ENCODE data around the gene ABI1. TPM values are rescaled to one million over a fixed set of nuclear protein-coding genes. Genes with fewer than 3 reads are reported as not detected.
A peak's percentile ranks its signal among the peaks of the same experiment; 100 is the strongest.
"Not testable (repeated sequence)": the region's sequence is repeated elsewhere in the genome, so short reads cannot be mapped to it uniquely, and the experiment has no call there.

Gene ABI1
- total and polyA plus RNA-seq, 2 of the 13 experiments (the other 11 are each of a cell fraction or from before 2014, with no cell fraction given) = 20.9 to 22.9 TPM

DNA sequence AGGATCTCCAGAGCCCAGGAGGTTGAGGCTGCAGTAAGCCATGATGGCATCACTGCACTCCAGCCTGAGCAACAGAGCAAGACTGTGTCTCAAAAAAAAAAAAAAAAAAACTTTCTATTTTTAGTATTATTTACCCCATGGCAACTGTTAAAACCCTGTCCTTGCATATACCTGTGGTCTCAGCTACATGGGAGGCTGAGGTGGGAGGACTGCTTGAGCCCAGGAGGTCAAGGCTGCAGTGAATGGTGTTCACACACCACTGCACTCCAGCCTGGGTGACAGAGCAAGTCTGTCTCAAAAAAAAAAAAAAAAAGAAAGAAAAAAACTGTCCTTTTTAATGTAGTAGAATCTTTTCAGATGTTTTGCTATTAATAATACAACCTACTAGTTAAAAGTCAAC lies 3.2 kb downstream of the ABI1 start:
- ATAC-seq; H3K27me3 ChIP-seq (ENCODE audit: control insufficient read depth in 1 of 2, insufficient read depth in 2 of 2, low read length in 2 of 2); POLR2A ChIA-PET; H3K9ac ChIP-seq (ENCODE audit: insufficient read depth, low read depth, low read length); H3K27ac ChIP-seq (ENCODE audit: extremely low read length, insufficient read depth, low read length); BruUV-seq (replicated peaks); H2AFZ ChIP-seq (ENCODE audit: low read length); FAIRE-seq; H3K9me3 ChIP-seq (ENCODE audit: low read length); intact Hi-C loops (cut with micrococcal nuclease; ENCODE audit: unreplicated experiment); DNase-seq (ENCODE audit: low spot score); in situ Hi-C loops (cut with HindIII; ENCODE audit: extremely low pct_ligation_motif_present, low pct_unique_long_range_greater_than_20kb); CTCF ChIA-PET (ENCODE audit: low intra/inter-chr PET ratio, low total read pairs); H3K36me3 ChIP-seq (replicated peaks in 1 of 2; ENCODE audit: control insufficient read depth in 1 of 2, insufficient read depth in 2 of 2, low read length in 2 of 2): not testable (repeated sequence)
- Histone ChIP-seq H3K4me1 (ENCODE audit: insufficient read depth, low read length) (peaks cover 53% of the 10 kb centered on the region), H3K4me3 (replicated peaks in 1 of 3; ENCODE audit: insufficient read depth in 1 of 3, low read depth in 2 of 3, low read length in 3 of 3) (peak overlapping the region in 1 of 3 experiments; percentile 15; a peak in 1 of 6 replicates), H4K20me1 (ENCODE audit: insufficient read depth, low read length) (peaks cover 17% of the 10 kb centered on the region), H3K79me2 (ENCODE audit: insufficient read depth, low read length) (peaks cover 71% of the 10 kb centered on the region), H3K4me2 (ENCODE audit: low read depth, low read length) (peak overlapping the region; percentile 76)
- TF ChIP-seq, protein P1, sequence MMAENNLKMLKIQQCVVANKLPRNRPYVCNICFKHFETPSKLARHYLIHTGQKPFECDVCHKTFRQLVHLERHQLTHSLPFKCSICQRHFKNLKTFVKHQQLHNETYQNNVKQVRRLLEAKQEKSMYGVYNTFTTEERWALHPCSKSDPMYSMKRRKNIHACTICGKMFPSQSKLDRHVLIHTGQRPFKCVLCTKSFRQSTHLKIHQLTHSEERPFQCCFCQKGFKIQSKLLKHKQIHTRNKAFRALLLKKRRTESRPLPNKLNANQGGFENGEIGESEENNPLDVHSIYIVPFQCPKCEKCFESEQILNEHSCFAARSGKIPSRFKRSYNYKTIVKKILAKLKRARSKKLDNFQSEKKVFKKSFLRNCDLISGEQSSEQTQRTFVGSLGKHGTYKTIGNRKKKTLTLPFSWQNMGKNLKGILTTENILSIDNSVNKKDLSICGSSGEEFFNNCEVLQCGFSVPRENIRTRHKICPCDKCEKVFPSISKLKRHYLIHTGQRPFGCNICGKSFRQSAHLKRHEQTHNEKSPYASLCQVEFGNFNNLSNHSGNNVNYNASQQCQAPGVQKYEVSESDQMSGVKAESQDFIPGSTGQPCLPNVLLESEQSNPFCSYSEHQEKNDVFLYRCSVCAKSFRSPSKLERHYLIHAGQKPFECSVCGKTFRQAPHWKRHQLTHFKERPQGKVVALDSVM (CRISPR knock-in tag; IDR thresholded peaks at IDR 0.05) = peak; percentile 94
- peak; percentile 71; the same call in 1 of the 2 replicates for TF ChIP-seq ZNF263 (CRISPR knock-in tag; IDR thresholded peaks at IDR 0.05)

DNA sequence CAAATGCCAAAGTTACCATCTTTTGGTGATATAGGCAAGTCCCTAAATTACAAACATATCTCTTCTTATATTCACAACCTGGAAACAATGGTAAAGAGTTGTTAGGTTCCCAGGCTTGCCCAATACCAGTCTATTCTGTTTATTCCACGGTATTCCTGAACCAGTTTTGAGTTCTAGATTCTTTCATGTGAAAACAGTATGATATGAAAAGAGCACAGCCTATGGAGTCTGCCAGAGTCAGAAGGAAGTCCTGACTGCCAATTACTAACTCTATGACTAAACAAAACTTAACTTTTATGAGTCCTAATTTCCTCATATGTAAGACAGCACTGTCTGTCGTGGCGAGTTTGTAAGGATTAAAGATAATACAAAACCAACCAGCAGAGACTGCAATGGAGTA lies 5.6 kb downstream of the ABI1 start:
- Histone ChIP-seq H3K9me3 (ENCODE audit: low read length) (no peaks in the 10 kb centered on the region), H4K20me1 (ENCODE audit: insufficient read depth, low read length) (peaks cover 17% of the 10 kb centered on the region), H3K79me2 (ENCODE audit: insufficient read depth, low read length) (peaks cover 90% of the 10 kb centered on the region), H3K4me1 (ENCODE audit: insufficient read depth, low read length) (peaks cover 51% of the 10 kb centered on the region), H2AFZ (ENCODE audit: low read length) (no peak overlapping the region), H3K4me2 (ENCODE audit: low read depth, low read length) (no peak overlapping the region), H3K36me3 (replicated peaks in 1 of 2; ENCODE audit: control insufficient read depth in 1 of 2, insufficient read depth in 2 of 2, low read length in 2 of 2) (no peaks in the 10 kb centered on the region), H3K9ac (ENCODE audit: insufficient read depth, low read depth, low read length) (no peak overlapping the region), H3K27me3 (ENCODE audit: control insufficient read depth in 1 of 2, insufficient read depth in 2 of 2, low read length in 2 of 2) (no peaks in the 10 kb centered on the region; a peak in 1 of 5 replicates), H3K4me3 (replicated peaks in 1 of 3; ENCODE audit: insufficient read depth in 1 of 3, low read depth in 2 of 3, low read length in 3 of 3) (no peak overlapping the region), H3K27ac (ENCODE audit: extremely low read length, insufficient read depth, low read length) (no peak overlapping the region)
- no peak for FAIRE-seq
- intact Hi-C loops (cut with micrococcal nuclease; ENCODE audit: unreplicated experiment) = no loop called here
- no peak for DNase-seq (ENCODE audit: low spot score)
- POLR2A ChIA-PET = no interaction called here
- ATAC-seq = no peak
- CTCF ChIA-PET (ENCODE audit: low intra/inter-chr PET ratio, low total read pairs) = no interaction called here
- in situ Hi-C loops (cut with HindIII; ENCODE audit: extremely low pct_ligation_motif_present, low pct_unique_long_range_greater_than_20kb) = no loop called here
- WGBS (ENCODE audit: low lambda C conversion rate) = 92% methylated on average over 3 of the region's 3 CpGs
- no TSS peak for BruUV-seq (replicated peaks)
- TF ChIP-seq FOXM1 (CRISPR knock-in tag; IDR thresholded peaks at IDR 0.05) (no peak), ZC3H4 (CRISPR knock-in tag; IDR thresholded peaks at IDR 0.05; ENCODE audit: borderline replicate concordance) (no peak), REPIN1 (CRISPR knock-in tag; IDR thresholded peaks at IDR 0.05; ENCODE audit: borderline replicate concordance, low read depth) (no peak), ZNF432 (CRISPR knock-in tag; IDR thresholded peaks at IDR 0.05; ENCODE audit: borderline replicate concordance) (no peak), SSRP1 (CRISPR knock-in tag; IDR thresholded peaks at IDR 0.05) (no peak), ZNF232 (CRISPR knock-in tag; IDR thresholded peaks at IDR 0.05; ENCODE audit: borderline replicate concordance) (no peak)
- TF ChIP-seq, protein P1 (CRISPR knock-in tag; IDR thresholded peaks at IDR 0.05) = no peak
- TF ChIP-seq, protein P2, sequence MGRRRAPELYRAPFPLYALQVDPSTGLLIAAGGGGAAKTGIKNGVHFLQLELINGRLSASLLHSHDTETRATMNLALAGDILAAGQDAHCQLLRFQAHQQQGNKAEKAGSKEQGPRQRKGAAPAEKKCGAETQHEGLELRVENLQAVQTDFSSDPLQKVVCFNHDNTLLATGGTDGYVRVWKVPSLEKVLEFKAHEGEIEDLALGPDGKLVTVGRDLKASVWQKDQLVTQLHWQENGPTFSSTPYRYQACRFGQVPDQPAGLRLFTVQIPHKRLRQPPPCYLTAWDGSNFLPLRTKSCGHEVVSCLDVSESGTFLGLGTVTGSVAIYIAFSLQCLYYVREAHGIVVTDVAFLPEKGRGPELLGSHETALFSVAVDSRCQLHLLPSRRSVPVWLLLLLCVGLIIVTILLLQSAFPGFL (CRISPR knock-in tag; IDR thresholded peaks at IDR 0.05) = no peak
